Loucy (cell line): ENCODE measurements around the gene ABCB6.

ENCODE experiments used
- CTCF ChIP-seq: fragments of 200-600 bp; sonication (generic); conservative IDR thresholded peaks from 2 replicates; pipeline ENCODE4 v1.5.1; 2014; ENCODE audit warnings: mild to moderate bottlenecking, antibody characterized with exemption, low read length
- EZH2phosphoT487 ChIP-seq: fragments of 200-600 bp; IDR thresholded peaks from 2 replicates; pipeline ENCODE4 v1.6.1; 2018; ENCODE audit warnings: antibody characterized with exemption, mild to moderate bottlenecking, moderate library complexity, borderline replicate concordance

DNA sequence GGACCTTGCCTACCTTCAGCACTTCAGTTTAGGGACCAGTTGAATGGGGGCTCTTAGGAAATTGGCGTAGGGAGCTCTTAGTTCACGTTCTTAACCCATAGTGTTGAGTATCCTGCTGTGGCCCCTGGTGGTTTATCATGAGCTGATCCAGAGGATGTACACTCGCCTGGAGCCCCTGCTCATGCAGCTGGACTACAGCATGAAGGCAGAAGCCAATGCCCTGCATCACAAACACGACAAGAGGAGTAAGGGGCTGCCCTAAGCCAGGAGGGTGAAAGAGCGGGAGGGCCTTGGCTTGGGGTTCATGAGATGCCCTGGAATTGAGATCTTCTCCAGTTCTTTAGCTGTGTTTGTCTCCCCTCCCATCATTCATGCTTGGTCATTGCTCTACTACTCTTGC lies 37.8 kb downstream of the ABCB6 start:
- TF ChIP-seq CTCF: no peak
- TF ChIP-seq EZH2phosphoT487: no peak
